ENCODE measurements around the gene POLR1B. TPM values are rescaled to one million over a fixed set of nuclear protein-coding genes. Genes with fewer than 3 reads are reported as not detected.
"Not testable (repeated sequence)": the region's sequence is repeated elsewhere in the genome, so short reads cannot be mapped to it uniquely, and the experiment has no call there.

Gene POLR1B
- total RNA-seq, 1 donor from 2014 or later = 12.3 TPM

- Histone ChIP-seq H3K36me3 (peaks cover 72% of the 10 kb centered on the region), H3K4me1 (peaks cover 4% of the 10 kb centered on the region), H3K27me3 (ENCODE audit: low read depth) (no peaks in the 10 kb centered on the region), H3K4me3 (no peak overlapping the region), H3K9me3 (no peaks in the 10 kb centered on the region), H3K27ac (no peak overlapping the region)
- TF ChIP-seq CTCF (IDR thresholded peaks at IDR 0.05) = no peak
- intact Hi-C loops (cut with DNase I) = no loop called here
- DNase-seq (no peak), ATAC-seq (no peak)
Observed at GRCh38 chr2:112548980-112549379, 6.7 kb downstream of the POLR1B start.

GRCh38 chr2:112566104-112566503 is 23.8 kb downstream of the POLR1B start:
- ATAC-seq = no peak
- Histone ChIP-seq H3K4me1 (no peaks in the 10 kb centered on the region), H3K4me3 (no peak overlapping the region), H3K27ac (no peak overlapping the region), H3K36me3 (peaks cover 97% of the 10 kb centered on the region), H3K9me3 (peaks cover 3% of the 10 kb centered on the region), H3K27me3 (ENCODE audit: low read depth) (no peaks in the 10 kb centered on the region)
- intact Hi-C loops (cut with DNase I) = no loop called here
- no peak for TF ChIP-seq CTCF (IDR thresholded peaks at IDR 0.05)
- DNase-seq = no peak

GRCh38 chr2:112566508-112566907 is 24.2 kb downstream of the POLR1B start:
- H3K27ac ChIP-seq; DNase-seq; intact Hi-C loops (cut with DNase I); H3K4me1 ChIP-seq; H3K4me3 ChIP-seq; ATAC-seq; H3K27me3 ChIP-seq (ENCODE audit: low read depth); H3K9me3 ChIP-seq: not testable (repeated sequence)
- peaks cover 97% of the 10 kb centered on the region for H3K36me3 ChIP-seq

- Histone ChIP-seq H3K4me1 (no peaks in the 10 kb centered on the region), H3K9me3 (peaks cover 3% of the 10 kb centered on the region), H3K27me3 (ENCODE audit: low read depth) (no peaks in the 10 kb centered on the region), H3K27ac (no peak overlapping the region), H3K4me3 (no peak overlapping the region), H3K36me3 (peaks cover 97% of the 10 kb centered on the region)
- no peak for TF ChIP-seq CTCF (IDR thresholded peaks at IDR 0.05)
- intact Hi-C loops (cut with DNase I) = no loop called here
- ATAC-seq (no peak), DNase-seq (no peak)
Observed at GRCh38 chr2:112572005-112572404, 29.7 kb downstream of the POLR1B start.

GRCh38 chr2:112577756-112578155 is 35.5 kb downstream of the POLR1B start:
- DNase-seq (no peak), ATAC-seq (no peak)
- Histone ChIP-seq H3K27me3 (ENCODE audit: low read depth) (no peaks in the 10 kb centered on the region), H3K4me1 (peaks cover 3% of the 10 kb centered on the region), H3K9me3 (no peaks in the 10 kb centered on the region), H3K27ac (no peak overlapping the region), H3K4me3 (no peak overlapping the region), H3K36me3 (peaks cover 39% of the 10 kb centered on the region)
- no peak for TF ChIP-seq CTCF (IDR thresholded peaks at IDR 0.05)
- intact Hi-C loops (cut with DNase I) = no loop called here

- H3K4me3 ChIP-seq = no peak overlapping the region
- H3K36me3 ChIP-seq = peaks cover 24% of the 10 kb centered on the region
- no peak for ATAC-seq
- intact Hi-C loops (cut with DNase I) = no loop called here
- DNase-seq = no peak
- no peaks in the 10 kb centered on the region for H3K27me3 ChIP-seq (ENCODE audit: low read depth)
- H3K9me3 ChIP-seq = no peaks in the 10 kb centered on the region
- peaks cover 13% of the 10 kb centered on the region for H3K4me1 ChIP-seq
- no peak for TF ChIP-seq CTCF (IDR thresholded peaks at IDR 0.05)
- H3K27ac ChIP-seq = no peak overlapping the region
Observed at GRCh38 chr2:112579241-112579640, 37.0 kb downstream of the POLR1B start.

Data from lower lobe of right lung (tissue), 2 donors.